Cardiac fibroblast (primary cell): ENCODE data around the gene NPY2R.

Source experiments
- DNase-seq, 2 donors: peaks; one replicate each; pipeline versions ENCODE4 v3.0.0 to v3.0.0-alpha.2; 2010; ENCODE audit warnings: low read depth in 2 of 2
- H3K4me3 ChIP-seq, 2 donors: replicated peaks in 1 of 2; 1 replicate in 1 of 2; 2 replicates in 1 of 2; pipeline ENCODE4 v1.5.1; 2011; ENCODE audit warnings: low read depth in 2 of 2, low read length in 2 of 2, mild to moderate bottlenecking in 2 of 2, moderate library complexity in 1 of 2
- TF ChIP-seq, protein P1 (sequence below): IDR thresholded peaks from one replicate; pipeline ENCODE4 v1.5.1; 2011; ENCODE audit warnings: low read depth, mild to moderate bottlenecking, low read length, inconsistent platforms

The NPY2R gene

DNA sequence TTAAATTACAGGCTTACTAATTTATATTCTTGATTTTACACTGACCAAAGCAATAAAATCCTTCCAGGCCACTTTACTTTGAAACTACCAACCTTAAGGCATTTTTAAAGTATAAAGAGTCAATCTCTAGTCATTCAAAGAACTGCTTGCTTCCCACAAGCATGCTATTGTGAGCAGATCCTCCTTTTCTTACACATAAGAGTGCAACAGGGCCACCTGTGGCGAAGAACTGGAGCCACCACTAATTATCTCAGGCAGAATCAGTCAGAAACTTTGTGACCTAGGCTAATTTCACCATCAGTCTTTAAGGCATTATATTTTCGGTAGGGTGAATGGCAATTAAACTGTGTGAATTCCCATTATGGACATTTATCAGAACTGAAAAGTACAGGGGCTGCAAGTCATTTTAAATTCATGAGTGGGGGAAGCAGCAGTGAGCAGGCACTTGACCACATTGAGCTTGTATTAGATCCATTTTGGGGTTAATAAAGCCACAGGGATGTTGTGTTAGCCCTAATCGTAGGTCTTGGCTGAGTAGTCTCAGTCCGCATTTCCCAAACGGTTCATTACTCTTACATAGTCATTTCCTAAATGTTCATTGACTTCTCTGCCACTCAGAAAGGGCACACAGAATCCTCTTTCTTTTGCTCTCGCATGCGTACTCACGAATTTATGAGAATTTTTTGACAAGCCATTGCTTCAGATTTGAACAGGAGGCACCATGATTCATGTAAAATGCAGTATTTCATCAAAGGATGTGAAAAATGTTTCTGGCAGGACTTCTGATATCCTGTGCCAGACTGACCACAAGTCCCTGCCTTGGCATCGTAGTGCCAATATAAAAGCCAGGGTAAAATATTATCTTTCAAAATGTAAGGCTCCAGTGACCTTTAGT lies 39.8 kb downstream of the NPY2R start:
- peak; percentile 5 to 7 for DNase-seq
- TF ChIP-seq, protein P1, sequence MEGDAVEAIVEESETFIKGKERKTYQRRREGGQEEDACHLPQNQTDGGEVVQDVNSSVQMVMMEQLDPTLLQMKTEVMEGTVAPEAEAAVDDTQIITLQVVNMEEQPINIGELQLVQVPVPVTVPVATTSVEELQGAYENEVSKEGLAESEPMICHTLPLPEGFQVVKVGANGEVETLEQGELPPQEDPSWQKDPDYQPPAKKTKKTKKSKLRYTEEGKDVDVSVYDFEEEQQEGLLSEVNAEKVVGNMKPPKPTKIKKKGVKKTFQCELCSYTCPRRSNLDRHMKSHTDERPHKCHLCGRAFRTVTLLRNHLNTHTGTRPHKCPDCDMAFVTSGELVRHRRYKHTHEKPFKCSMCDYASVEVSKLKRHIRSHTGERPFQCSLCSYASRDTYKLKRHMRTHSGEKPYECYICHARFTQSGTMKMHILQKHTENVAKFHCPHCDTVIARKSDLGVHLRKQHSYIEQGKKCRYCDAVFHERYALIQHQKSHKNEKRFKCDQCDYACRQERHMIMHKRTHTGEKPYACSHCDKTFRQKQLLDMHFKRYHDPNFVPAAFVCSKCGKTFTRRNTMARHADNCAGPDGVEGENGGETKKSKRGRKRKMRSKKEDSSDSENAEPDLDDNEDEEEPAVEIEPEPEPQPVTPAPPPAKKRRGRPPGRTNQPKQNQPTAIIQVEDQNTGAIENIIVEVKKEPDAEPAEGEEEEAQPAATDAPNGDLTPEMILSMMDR: no peak
- H3K4me3 ChIP-seq: no peak overlapping the region

DNA sequence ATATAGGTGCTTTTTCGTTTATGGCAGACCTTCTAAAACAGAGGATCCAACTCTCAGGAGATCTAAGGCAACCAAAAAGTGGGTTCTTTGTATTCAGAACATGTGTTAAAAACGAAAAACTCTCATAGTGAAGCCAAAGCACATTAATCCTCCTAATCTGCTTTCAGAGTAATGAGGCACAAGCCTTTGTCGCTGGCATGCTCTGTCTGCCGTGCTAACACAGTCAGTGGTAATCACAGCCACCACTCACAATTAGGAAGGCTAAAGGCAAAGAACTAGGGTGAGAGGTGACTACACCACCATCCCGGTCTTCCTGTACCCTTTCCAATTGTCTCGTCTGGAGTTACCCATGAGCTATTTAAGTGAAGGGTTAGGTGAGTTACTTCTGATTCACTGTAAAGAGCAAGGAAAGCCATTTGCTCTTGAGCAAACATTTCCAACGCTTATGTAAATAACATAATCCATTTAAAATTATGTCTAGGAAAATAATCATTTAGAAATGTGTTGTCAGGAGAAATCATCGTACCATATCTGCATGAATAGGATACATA lies 40.7 kb downstream of the NPY2R start:
- TF ChIP-seq, protein P1: no peak
- H3K4me3 ChIP-seq: no peak overlapping the region
- DNase-seq: no peak

DNA sequence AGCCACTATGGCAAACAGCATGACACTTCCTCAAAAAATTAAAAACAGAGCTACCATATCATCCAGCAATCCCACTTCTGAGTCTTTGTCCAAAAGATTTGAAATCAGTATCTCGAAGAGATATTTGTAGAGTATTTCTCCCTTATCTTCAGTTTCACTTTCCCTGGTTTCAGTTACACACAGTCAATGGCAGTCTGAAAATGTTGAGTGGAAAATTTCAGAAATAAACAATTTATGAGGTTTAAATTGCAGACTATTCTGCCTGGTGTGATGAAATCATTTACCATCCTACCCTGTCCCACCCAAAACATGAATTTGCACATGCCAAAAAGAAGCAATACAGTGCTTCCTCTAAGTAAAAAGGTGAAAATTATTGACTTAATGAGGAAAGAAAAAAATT lies 43.9 kb downstream of the NPY2R start:
- TF ChIP-seq, protein P1: no peak
- H3K4me3 ChIP-seq: no peak overlapping the region
- DNase-seq: no peak

DNA sequence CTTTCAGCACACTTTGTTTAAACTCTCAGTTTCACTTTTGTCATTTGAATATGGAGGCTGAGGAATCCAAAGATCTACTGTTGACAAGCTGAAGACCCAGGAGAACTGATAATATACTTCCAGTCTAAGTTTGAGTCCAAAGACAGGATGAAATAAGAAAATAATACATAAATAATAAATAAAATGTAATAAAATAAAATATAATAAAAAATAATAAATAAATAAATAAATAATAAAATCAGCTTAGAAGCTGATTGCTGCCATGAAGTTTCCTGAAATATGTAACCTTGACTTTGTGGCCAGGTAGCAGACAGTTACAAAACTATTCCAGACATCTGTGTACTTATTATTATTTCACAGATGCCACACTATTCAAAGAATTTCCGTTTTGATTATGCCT lies 55.0 kb downstream of the NPY2R start:
- H3K4me3 ChIP-seq: no peak overlapping the region
- TF ChIP-seq, protein P1: no peak
- DNase-seq: no peak

DNA sequence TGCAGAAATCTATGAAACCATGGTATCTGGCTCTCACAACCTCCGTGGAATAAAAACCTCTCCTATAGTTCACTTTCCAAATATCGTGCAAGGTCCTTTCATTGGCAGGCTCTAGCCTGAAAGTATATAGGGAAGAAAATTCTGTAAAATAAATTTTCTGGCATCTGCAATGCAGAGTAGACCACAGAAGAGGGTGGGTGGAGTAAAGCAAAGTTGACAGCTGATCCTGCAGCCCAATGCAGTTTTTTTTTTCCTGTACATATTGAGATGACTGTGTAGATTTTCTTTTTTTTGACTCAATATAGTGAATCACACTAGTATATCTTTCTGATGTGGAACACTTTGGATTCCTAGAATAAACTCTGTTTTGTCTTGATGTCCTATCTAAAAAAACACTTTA lies 56.7 kb downstream of the NPY2R start:
- TF ChIP-seq, protein P1: no peak
- no peak for DNase-seq
- no peak overlapping the region for H3K4me3 ChIP-seq
